ENCODE results near the gene COL6A5.
"Not testable (repeated sequence)": the region's sequence is repeated elsewhere in the genome, so short reads cannot be mapped to it uniquely, and the experiment has no call there.

The COL6A5 gene

DNA sequence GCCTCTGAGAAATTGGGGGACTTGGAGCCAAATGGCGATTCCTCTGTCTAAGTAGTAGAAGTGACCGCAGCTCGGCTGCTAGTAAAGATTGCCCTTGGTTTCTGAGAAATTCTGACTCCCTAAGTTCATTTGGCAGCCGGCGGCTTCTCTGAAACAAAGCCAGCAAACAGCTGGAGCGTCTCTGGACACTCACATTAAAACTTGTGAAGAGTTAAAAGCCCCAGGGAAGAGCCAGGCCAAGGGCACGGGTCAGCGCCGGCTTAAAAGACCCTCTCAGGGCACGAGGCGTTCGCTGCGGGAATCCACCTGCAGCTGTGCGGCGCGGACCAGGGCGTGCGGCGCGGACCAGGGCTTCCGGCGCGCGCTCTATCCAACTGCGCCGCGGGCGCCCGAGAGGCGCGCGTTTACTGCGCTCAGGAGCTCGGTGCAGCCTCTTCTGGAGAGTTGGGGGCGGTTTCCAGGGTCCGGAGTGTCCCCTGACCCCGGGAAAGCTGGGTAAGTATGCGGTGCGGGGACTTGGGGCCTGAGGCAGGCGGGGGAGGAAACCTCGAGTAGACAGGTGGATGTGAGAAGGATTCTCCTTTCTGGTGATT, at the start of gene COL6A5:
Gene COL6A5, plus strand, starts transcription at position 186 of the 593 bp plus-strand sequence. CDS start 27,967 bp downstream, outside the sequence.
- in situ Hi-C loops (cut with HindIII; ENCODE audit: low sequenced_read_pairs) = no loop called here

GRCh38 chr3:130299531-130299930, 45.9 kb upstream of the COL6A5 start:
- in situ Hi-C loops (cut with HindIII; ENCODE audit: low sequenced_read_pairs) = no loop called here

DNA sequence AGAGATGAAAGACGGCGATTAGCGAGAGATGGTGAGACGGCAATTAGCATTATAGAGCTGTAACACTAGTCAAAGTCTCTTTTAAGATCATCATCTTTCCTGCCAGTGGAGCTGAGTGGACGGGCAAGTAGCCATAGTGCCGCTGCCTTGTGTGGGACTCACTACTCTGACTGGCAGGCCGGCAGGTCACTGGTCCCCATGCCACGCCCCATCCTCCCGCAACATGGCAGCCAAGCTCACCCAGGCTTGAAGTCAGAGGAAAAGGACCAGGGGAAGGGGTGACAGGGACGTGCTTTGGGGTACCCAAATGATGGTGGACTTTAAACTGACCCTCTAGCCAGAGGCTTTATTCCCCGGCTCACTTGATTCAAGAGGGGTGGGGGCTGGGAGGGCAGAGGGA, 44.6 kb upstream of the COL6A5 start:
- in situ Hi-C loops (cut with HindIII; ENCODE audit: low sequenced_read_pairs) = no loop called here

DNA sequence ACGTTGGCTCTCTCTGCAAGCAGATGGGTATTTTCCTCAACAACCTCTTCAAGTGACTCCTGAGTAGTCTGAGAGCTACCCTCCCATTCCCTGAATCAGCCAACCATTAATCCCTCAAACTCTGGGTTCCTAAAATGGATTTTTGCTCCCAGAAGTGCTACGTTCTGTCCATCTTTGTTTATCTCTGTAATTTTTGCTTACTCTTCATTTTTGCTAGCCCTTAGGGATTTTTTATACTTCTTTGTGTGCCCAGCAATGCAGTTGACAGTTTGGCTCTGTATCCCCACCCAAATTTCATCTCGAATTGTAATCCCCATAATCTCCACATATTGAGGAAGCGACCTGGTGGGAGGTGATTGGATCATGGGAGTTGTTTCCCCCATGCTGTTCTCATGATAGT, 35.4 kb upstream of the COL6A5 start:
- in situ Hi-C loops (cut with HindIII; ENCODE audit: low sequenced_read_pairs) = no loop called here

- in situ Hi-C loops (cut with HindIII; ENCODE audit: low sequenced_read_pairs) = no loop called here
Measured at GRCh38 chr3:130312374-130312773, 33.1 kb upstream of the COL6A5 start.

DNA sequence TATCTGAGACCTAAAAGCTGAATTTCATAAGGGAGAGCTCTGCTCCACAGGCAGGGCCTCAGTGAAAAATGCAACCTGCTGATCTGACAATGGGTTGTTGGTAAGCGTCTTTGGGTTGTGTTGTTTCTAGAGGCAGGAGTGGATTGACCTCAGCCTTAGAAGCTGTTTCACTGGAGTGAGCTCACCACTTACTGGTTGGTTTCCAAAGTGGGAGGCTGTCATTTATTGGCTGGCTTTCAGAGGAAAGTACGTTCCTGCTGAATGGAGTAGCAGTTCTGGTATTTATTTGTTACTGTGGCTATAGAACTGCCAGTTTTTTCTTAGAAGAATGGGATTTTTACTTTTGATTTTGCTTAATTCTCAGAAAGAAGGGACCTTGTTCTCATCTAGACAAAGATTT, 29.3 kb upstream of the COL6A5 start:
- in situ Hi-C loops (cut with HindIII; ENCODE audit: low sequenced_read_pairs) = loop anchor here (5.0 kb wide), 1 partner anchor 34 kb away; no protein-coding TSS in a partner anchor

DNA sequence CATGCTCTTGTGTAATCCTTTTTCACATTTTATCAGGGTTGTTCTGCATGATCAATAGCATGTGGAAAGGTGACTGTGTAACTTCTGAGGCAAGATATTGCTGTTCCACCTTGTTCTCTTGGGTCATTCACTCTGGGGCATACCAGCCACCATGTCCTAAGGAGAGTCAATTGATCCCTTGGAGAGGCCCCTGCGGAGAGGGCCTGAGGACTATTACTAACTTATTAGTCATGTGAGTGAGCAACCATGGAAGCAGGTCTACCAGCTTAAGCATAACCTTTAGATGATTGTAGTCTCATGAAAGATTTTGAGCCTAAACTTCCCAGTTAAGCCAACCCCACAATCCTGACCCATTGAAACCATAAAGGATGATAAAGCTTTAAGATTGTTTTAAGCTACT, 22.0 kb upstream of the COL6A5 start:
- in situ Hi-C loops (cut with HindIII; ENCODE audit: low sequenced_read_pairs) = no loop called here

DNA sequence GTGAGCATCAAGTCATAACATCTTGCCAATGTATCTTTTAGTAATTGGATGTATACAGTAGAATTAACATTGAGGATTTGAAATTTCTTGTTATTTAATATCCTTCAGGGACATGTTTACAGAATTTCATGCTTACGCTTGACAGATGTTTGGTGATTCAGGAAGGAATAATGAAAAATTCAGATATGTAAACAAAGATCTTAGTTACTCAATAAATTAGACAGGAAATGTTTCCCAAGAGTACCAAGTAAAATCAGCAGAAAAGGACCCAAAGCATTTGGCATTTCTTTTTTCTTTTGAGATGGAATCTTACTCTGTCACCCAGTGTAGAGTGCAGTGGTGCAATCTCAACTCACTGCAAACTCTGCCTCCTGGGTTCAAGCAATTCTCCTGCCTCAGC, 4.7 kb upstream of the COL6A5 start:
- in situ Hi-C loops (cut with HindIII; ENCODE audit: low sequenced_read_pairs) = no loop called here

GRCh38 chr3:130341388-130341787, 4.1 kb upstream of the COL6A5 start:
- in situ Hi-C loops (cut with HindIII; ENCODE audit: low sequenced_read_pairs) = no loop called here

GRCh38 chr3:130341882-130342281, 3.6 kb upstream of the COL6A5 start:
- in situ Hi-C loops (cut with HindIII; ENCODE audit: low sequenced_read_pairs) = no loop called here

GRCh38 chr3:130342821-130343661, 2.4 kb upstream of the COL6A5 start:
- in situ Hi-C loops (cut with HindIII; ENCODE audit: low sequenced_read_pairs) = no loop called here

GRCh38 chr3:130348258-130348657, 2.8 kb downstream of the COL6A5 start:
- in situ Hi-C loops (cut with HindIII; ENCODE audit: low sequenced_read_pairs) = not testable (repeated sequence)

DNA sequence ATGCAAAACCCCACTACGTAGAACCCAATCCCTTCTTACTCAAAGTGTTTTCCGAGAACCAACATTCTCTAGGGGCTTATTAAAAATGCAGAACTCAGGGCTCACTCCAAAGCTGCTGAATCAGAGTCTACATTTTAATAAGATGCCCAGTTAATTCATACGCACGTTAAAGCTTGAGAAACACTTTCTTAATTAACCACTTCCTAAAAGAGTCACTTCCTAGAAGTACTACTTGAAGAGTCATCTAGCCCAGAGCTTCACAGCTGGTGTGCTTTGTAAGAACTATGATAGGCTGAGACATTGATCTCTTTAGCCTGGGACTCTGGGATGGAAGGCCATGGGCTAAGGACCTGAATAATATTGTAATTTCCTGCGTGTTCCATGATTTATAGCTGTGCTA, 9.0 kb downstream of the COL6A5 start:
- in situ Hi-C loops (cut with HindIII; ENCODE audit: low sequenced_read_pairs) = no loop called here

DNA sequence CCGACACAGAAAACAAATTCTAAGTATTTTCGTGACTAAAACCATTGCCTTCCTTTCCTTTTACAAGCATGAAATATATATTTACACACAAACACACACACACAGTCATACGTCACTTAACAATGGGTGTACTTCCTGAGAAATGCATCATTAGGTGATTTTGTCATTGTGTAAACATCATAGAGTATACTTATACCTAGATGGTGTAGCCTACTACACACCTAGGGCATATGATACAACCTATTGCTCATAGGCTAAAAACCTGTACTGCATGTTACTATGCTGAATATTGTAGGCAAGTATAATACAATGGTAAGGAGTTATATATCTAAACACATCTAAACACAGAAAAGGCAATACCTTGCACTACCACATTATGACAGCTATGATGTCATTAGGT, 28.6 kb downstream of the COL6A5 start:
- in situ Hi-C loops (cut with HindIII; ENCODE audit: low sequenced_read_pairs) = no loop called here

DNA sequence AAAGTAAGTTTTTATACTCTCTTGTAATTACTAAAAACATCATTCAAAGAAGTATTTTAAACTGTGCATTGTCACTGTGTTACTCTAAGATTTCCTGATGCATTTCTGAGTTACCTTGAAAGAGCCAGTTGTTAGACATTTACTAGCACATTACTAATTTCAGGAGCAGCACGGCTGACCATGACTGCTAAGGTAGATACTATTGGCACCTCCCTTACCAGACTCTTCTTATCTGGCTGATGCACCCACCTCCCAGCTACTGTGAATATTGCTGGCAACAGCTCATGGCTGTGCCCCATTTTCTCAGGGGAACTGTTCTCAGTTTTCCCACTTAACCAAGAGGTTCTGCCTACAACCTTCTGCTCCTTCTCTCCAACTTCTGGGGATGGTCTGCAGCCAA, 29.4 kb downstream of the COL6A5 start:
- in situ Hi-C loops (cut with HindIII; ENCODE audit: low sequenced_read_pairs) = no loop called here

DNA sequence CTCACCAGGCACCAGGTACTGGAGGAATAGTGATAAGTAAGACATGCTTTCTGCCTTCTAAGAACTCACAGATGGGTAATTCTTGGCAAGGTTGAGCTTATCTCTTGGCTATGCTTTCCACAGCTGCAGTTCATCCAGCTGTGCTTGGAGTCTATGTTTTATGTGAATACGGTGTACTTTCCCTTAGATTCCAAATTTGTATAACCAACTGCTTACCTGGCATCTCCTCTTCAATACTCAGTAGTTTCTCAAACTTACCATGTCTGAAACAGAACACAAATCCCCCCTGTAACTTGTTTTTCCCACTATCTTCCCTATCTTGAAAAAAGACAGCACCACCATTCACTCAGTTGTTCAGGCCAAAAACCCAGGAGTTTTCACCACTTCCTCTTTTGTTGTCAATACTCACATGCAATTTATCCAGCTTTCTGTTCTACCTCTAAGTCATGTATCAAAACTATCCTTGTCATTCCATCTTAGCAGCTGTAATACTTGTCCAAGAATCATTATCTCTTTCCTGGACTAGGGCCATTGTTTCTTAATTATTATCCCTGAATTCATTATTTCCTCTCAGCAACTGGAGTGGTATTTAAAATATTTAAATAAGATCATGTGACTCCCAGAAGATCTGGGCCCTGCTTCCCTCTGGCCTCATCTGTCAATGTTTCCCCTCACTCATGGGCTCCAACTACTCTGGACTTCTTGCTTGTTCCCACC, 32.6 kb downstream of the COL6A5 start:
- in situ Hi-C loops (cut with HindIII; ENCODE audit: low sequenced_read_pairs) = no loop called here

- in situ Hi-C loops (cut with HindIII; ENCODE audit: low sequenced_read_pairs) = no loop called here
Measured at GRCh38 chr3:130378677-130379191, 33.3 kb downstream of the COL6A5 start.

DNA sequence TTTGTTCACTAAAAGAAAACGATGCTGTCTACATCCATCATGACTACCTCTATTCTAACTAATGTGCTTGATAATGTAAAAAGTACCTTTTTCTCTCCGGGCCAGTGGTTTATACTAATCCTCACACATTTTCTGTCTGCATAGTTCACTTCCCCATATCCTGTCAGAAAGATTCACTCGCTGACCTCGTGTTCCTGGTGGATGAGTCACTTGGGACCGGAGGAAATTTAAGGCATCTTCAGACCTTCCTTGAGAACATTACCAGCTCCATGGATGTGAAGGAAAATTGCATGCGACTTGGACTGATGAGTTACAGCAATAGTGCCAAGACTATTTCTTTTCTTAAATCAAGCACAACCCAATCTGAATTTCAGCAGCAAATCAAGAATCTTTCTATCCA, 33.8 kb downstream of the COL6A5 start:
- in situ Hi-C loops (cut with HindIII; ENCODE audit: low sequenced_read_pairs) = no loop called here

DNA sequence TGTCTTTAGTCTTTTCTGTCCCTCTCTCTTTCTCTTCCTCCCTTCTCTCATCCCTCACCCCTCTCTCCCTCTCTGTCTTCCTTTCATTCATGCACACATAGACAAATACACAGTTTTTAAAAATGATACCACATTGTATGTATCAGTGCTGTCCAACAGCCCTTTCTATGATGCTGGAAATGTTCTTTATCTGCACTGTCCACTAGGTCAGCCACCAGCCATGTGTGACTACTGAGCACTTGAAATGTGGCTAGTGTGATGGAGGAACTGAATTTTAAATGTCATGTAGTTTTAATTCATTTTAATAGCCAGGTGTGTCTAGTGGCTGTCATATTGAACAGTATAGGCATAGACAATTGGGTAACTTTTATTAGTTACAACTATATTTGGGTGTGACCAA, 34.9 kb downstream of the COL6A5 start:
- in situ Hi-C loops (cut with HindIII; ENCODE audit: low sequenced_read_pairs) = no loop called here

GRCh38 chr3:130383424-130383823, 38.0 kb downstream of the COL6A5 start:
- in situ Hi-C loops (cut with HindIII; ENCODE audit: low sequenced_read_pairs) = no loop called here

- in situ Hi-C loops (cut with HindIII; ENCODE audit: low sequenced_read_pairs) = no loop called here
Measured at GRCh38 chr3:130384476-130385025, 39.1 kb downstream of the COL6A5 start.

Data from endothelial cell of hepatic sinusoid (primary cell).